Activated B cell treated with CpG ODN at 0.5 μM for 24 hours (primary cell): ENCODE data around the gene TMUB1. TPM values are rescaled to one million over a fixed set of nuclear protein-coding genes. Genes with fewer than 3 reads are reported as not detected.

Experiments
- ATAC-seq: fragments of 200-7000 bp; cut with Tn5 transposase; one replicate; pipeline ENCODE4 v1.10.0; 2021; ENCODE audit warnings: low read depth, mild to moderate bottlenecking, moderate library complexity
- CTCF ChIA-PET: fragments of 350-600 bp; sonication (Branson Sonifier 250); formaldehyde crosslinking; loops from one replicate; lab custom pipeline; 2021; ENCODE audit warnings: antibody characterized with exemption; lab: Charles Lee
- POLR2A ChIA-PET: fragments of 350-600 bp; sonication (Branson Sonifier 250); formaldehyde crosslinking; loops from one replicate; lab custom pipeline; 2021; ENCODE audit warnings: antibody characterized with exemption; lab: Charles Lee
- DNase-seq: peaks from one replicate; pipeline ENCODE4 v3.0.0; 2022
- H3K27ac Mint-ChIP-seq: one replicate; pipeline ENCODE4 v1.8.0; 2020; ENCODE audit warnings: mixed read lengths
- H3K27me3 Mint-ChIP-seq: one replicate; pipeline ENCODE4 v1.8.0; 2021; ENCODE audit warnings: mixed read lengths
- H3K36me3 Mint-ChIP-seq: one replicate; pipeline ENCODE4 v1.8.0; 2021; ENCODE audit warnings: low read depth, mixed read lengths
- H3K4me1 Mint-ChIP-seq: one replicate; pipeline ENCODE4 v1.8.0; 2021; ENCODE audit warnings: mixed read lengths
- H3K4me3 Mint-ChIP-seq: one replicate; pipeline ENCODE4 v1.8.0; 2020; ENCODE audit warnings: mild to moderate bottlenecking, mixed read lengths
- H3K9me3 Mint-ChIP-seq: one replicate; pipeline ENCODE4 v1.8.0; 2020; ENCODE audit warnings: mixed read lengths
- intact Hi-C: fragments of 100-400 bp; cut with micrococcal nuclease; formaldehyde crosslinking; loops from one replicate; pipeline ENCODE4 v1.15.1; 2024
- total RNA-seq: library from RNA; stranded (reverse); gene quantifications from 2 replicates; pipeline ENCODE4 v1.2.3, GENCODE V29; 2022
- TF ChIP-seq, protein P1 (sequence below): fragments of 200-600 bp; IDR thresholded peaks from one replicate; pipeline ENCODE4 v1.8.0; 2022; ENCODE audit warnings: antibody characterized with exemption, mild to moderate bottlenecking

Gene TMUB1
- total RNA-seq, 1 donor from 2014 or later, result 40.5 TPM

DNA sequence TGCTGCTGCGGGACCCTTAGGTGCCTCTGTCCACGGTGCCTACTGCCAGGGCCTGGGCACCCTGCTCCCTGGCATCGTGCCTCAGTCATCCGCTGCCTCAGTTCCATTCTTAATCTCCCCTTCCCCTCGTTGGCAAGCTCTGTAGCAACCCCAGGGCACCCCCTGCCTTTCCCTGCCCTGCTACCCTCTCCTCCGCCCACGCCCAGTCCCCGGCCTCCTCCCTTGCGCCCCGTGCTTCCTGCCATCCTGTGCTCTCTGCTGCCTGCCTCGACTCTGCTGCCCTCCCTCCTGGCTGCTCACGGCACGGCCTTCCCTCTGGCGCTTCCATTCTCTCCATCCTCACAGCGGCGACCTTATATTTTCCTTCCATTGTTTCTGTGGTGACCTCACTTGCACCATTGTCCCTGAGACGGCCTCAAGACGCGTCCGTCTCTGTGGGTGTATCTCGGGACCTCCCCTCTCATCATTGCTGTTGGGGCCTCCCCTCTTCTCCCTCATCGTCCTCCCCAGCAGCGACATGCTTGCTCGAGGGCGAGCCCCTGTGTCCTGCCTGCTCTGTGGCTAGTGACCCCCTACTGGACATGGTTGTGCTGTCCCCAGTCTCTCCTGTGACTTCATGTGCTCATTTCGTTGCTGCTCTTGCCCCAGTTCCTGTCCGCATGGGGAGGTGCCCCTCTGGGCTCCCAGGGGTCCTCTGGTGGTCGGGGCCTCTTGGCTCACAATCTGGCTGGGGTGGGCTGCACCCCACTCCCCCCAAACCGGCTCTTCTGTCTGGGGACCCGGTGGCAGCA is 38.3 kb upstream of the TMUB1 start:
- peaks cover 6% of the 10 kb centered on the region for H3K27me3 Mint-ChIP-seq
- no peak for ATAC-seq
- no peak overlapping the region for H3K4me3 Mint-ChIP-seq
- H3K4me1 Mint-ChIP-seq, result peaks cover 3% of the 10 kb centered on the region
- no peak overlapping the region for H3K27ac Mint-ChIP-seq
- no peaks in the 10 kb centered on the region for H3K9me3 Mint-ChIP-seq
- CTCF ChIA-PET, result no interaction called here
- H3K36me3 Mint-ChIP-seq, result peaks cover 2% of the 10 kb centered on the region
- DNase-seq, result no peak
- intact Hi-C loops, result no loop called here
- POLR2A ChIA-PET, result no interaction called here
- TF ChIP-seq, protein P1, sequence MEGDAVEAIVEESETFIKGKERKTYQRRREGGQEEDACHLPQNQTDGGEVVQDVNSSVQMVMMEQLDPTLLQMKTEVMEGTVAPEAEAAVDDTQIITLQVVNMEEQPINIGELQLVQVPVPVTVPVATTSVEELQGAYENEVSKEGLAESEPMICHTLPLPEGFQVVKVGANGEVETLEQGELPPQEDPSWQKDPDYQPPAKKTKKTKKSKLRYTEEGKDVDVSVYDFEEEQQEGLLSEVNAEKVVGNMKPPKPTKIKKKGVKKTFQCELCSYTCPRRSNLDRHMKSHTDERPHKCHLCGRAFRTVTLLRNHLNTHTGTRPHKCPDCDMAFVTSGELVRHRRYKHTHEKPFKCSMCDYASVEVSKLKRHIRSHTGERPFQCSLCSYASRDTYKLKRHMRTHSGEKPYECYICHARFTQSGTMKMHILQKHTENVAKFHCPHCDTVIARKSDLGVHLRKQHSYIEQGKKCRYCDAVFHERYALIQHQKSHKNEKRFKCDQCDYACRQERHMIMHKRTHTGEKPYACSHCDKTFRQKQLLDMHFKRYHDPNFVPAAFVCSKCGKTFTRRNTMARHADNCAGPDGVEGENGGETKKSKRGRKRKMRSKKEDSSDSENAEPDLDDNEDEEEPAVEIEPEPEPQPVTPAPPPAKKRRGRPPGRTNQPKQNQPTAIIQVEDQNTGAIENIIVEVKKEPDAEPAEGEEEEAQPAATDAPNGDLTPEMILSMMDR, result no peak

DNA sequence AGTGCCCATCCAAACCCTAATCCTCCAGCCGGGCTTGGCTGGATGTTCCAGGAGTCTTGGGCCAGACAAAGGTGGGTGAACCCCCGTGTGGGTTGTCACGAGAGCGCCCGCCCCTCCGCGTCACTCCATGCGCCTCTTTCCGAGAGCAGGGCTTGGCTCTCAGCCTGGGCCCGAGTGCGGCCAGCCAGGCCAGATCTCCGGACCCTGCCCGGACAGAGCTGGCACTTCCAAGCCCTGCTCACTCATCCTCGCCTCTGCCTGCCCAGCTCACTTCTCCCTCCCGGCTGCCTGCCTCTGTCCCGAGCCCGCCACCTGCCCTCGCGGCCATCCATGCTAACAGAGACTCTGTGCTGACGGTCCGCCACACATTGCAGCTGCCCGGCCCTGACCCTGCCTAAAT is 37.6 kb upstream of the TMUB1 start:
- ChIA-PET POLR2A (no interaction called here), CTCF (no interaction called here)
- no peak overlapping the region for H3K27ac Mint-ChIP-seq

DNA sequence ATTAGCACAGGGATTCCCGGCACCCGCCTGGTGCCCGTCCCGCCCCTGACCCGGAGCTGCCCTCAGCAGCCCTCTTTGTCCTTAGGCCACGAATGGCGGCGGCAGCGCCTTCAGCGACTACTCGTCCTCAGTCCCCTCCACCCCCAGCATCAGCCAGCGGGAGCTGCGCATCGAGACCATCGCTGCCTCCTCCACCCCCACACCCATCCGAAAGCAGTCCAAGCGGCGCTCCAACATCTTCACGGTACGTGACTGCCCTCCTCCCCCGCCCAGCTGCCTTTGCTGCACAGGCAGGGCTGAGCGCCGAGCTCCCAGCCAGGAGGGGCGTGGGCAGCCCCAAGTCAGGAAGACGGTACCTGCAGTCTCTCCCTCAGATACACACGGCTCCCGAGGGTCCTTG is 36.6 kb upstream of the TMUB1 start:
- H3K4me3 Mint-ChIP-seq, result no peak overlapping the region
- intact Hi-C loops, result no loop called here
- POLR2A ChIA-PET, result no interaction called here
- H3K27me3 Mint-ChIP-seq, result peaks cover 11% of the 10 kb centered on the region
- no peak overlapping the region for H3K27ac Mint-ChIP-seq
- peaks cover 6% of the 10 kb centered on the region for H3K4me1 Mint-ChIP-seq
- ATAC-seq, result no peak
- TF ChIP-seq, protein P1, result no peak
- no peaks in the 10 kb centered on the region for H3K9me3 Mint-ChIP-seq
- CTCF ChIA-PET, result no interaction called here
- peaks cover 2% of the 10 kb centered on the region for H3K36me3 Mint-ChIP-seq
- no peak for DNase-seq

More for the DNA sequence above, 37.6 kb upstream of the TMUB1 start:
- Mint-ChIP-seq H3K27me3 (peaks cover 7% of the 10 kb centered on the region), H3K9me3 (no peaks in the 10 kb centered on the region), H3K36me3 (peaks cover 2% of the 10 kb centered on the region), H3K4me1 (peaks cover 4% of the 10 kb centered on the region), H3K4me3 (no peak overlapping the region)
- intact Hi-C loops, result no loop called here
- ATAC-seq (no peak), DNase-seq (no peak)
- TF ChIP-seq, protein P1, result no peak

DNA sequence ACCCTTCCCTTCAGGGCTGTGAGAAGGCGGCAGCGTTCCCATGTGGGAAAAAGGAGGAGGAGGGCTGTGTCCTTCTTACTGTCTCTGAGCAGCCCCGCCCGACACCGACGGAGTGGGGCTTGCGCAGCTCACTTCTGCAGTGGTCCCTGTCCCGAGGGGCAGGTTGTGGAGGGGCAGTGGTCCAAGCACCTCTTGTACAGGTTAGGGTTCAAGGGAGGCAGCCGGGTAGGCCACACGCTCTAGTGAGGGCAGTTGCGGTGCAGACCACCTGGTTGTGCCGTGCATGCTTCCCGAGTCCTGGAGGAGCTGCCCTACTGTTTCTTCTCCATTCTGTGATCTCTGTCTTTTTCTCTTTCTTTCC is 35.7 kb upstream of the TMUB1 start:
- Mint-ChIP-seq H3K4me3 (no peak overlapping the region), H3K4me1 (peaks cover 5% of the 10 kb centered on the region), H3K36me3 (peaks cover 2% of the 10 kb centered on the region), H3K27ac (no peak overlapping the region), H3K9me3 (no peaks in the 10 kb centered on the region), H3K27me3 (peaks cover 9% of the 10 kb centered on the region)
- ChIA-PET CTCF (no interaction called here), POLR2A (no interaction called here)
- ATAC-seq, result no peak
- TF ChIP-seq, protein P1, result no peak
- DNase-seq, result no peak
- intact Hi-C loops, result no loop called here

DNA sequence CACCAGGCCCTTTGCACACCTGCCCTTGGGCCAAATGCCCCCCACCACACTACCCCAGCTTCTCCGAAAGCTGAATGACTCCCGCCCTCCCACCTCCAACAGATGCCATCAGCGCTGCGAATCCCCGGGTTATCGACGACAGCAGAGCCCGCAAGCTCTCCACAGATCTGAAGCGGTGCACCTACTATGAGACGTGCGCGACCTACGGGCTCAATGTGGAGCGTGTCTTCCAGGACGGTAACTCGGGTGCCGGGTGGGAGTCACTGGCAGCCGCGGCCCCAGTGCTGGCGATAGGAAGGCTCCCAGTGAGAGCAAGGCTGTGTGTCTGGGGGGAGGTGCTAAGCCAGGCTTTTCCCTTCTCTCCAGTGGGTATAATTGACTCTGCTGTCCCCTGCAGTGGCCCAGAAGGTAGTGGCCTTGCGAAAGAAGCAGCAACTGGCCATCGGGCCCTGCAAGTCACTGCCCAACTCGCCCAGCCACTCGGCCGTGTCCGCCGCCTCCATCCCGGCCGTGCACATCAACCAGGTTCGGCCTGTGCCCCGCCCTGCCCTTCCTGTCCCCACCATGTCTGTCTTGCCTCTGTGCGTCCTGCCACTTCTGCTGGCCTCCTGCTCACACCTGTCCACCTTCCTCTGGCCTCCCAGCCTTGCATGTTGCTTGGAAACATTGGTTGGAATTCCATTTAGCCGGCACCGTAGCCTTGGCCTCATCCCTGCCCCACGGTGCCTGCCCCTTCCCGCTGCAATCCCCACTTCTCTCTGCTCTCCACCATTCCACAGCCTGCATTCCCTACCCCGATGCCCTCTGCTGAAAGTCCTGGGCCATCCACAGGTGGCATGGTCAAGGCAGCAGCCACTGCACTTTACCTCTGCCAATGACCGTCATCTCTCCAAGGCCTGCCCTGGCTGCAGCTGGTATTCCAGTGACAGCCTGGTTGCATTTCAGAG is 35.1 kb upstream of the TMUB1 start:
- H3K36me3 Mint-ChIP-seq, result peaks cover 2% of the 10 kb centered on the region
- H3K27me3 Mint-ChIP-seq, result peaks cover 14% of the 10 kb centered on the region
- no peak overlapping the region for H3K4me3 Mint-ChIP-seq
- intact Hi-C loops, result no loop called here
- DNase-seq, result no peak
- TF ChIP-seq, protein P1, result no peak
- H3K27ac Mint-ChIP-seq, result no peak overlapping the region
- CTCF ChIA-PET, result no interaction called here
- no peak for ATAC-seq
- peaks cover 2% of the 10 kb centered on the region for H3K4me1 Mint-ChIP-seq
- H3K9me3 Mint-ChIP-seq, result no peaks in the 10 kb centered on the region
- POLR2A ChIA-PET, result no interaction called here
